ENCODE results near the gene SHLD1. TPM values are rescaled to one million over a fixed set of nuclear protein-coding genes. Genes with fewer than 3 reads are reported as not detected.
"Not testable (repeated sequence)": the region's sequence is repeated elsewhere in the genome, so short reads cannot be mapped to it uniquely, and the experiment has no call there.

SHLD1 gene
- total RNA-seq, 2 donors from 2014 or later = 7.8 to 11.6 TPM

GRCh38 chr20:5745416-5746030 is 4.7 kb upstream of the SHLD1 start:
- DNase-seq (ENCODE audit: low spot score) = no peak
- Mint-ChIP-seq H3K4me3 (no peak overlapping the region), H3K27ac (no peak overlapping the region), H3K4me1 (ENCODE audit: low read depth in 2 of 2) (peaks cover 0 to 4% of the 10 kb centered on the region in 2 donors), H3K9me3 (no peaks in the 10 kb centered on the region), H3K36me3 (peaks cover 5% of the 10 kb centered on the region), H3K27me3 (peaks cover 7 to 10% of the 10 kb centered on the region in 2 donors)
- ATAC-seq = no peak

- peaks cover 7 to 10% of the 10 kb centered on the region in 2 donors for H3K27me3 Mint-ChIP-seq
- H3K4me1 Mint-ChIP-seq (ENCODE audit: low read depth in 2 of 2) = peaks cover 2 to 6% of the 10 kb centered on the region in 2 donors
- no peaks in the 10 kb centered on the region for H3K9me3 Mint-ChIP-seq
- H3K27ac Mint-ChIP-seq = no peak overlapping the region
- no peak overlapping the region for H3K4me3 Mint-ChIP-seq
- DNase-seq (ENCODE audit: low spot score) = no peak
- peaks cover 5% of the 10 kb centered on the region for H3K36me3 Mint-ChIP-seq
- no peak for ATAC-seq
These were observed 4.1 kb upstream of the SHLD1 start for GRCh38 chr20:5746064-5746463.

- no peak overlapping the region for H3K4me3 Mint-ChIP-seq
- peaks cover 8 to 12% of the 10 kb centered on the region in 2 donors for H3K4me1 Mint-ChIP-seq (ENCODE audit: low read depth in 2 of 2)
- no peaks in the 10 kb centered on the region for H3K9me3 Mint-ChIP-seq
- peaks cover 7 to 10% of the 10 kb centered on the region in 2 donors for H3K27me3 Mint-ChIP-seq
- no peak overlapping the region for H3K27ac Mint-ChIP-seq
- peaks cover 5% of the 10 kb centered on the region for H3K36me3 Mint-ChIP-seq
- no peak for ATAC-seq
- no peak for DNase-seq (ENCODE audit: low spot score)
These were observed 2.0 kb upstream of the SHLD1 start for GRCh38 chr20:5748246-5748645.

GRCh38 chr20:5749512-5749951 is 669 bp upstream of the SHLD1 start:
- H3K4me3 Mint-ChIP-seq; H3K27me3 Mint-ChIP-seq; H3K9me3 Mint-ChIP-seq; H3K36me3 Mint-ChIP-seq; ATAC-seq; DNase-seq (ENCODE audit: low spot score): not testable (repeated sequence)
- Mint-ChIP-seq H3K4me1 (ENCODE audit: low read depth in 2 of 2) (peaks cover 8 to 12% of the 10 kb centered on the region in 2 donors), H3K27ac (peak overlapping the region; percentile 86 to 95)

- Mint-ChIP-seq H3K27ac (no peak overlapping the region), H3K9me3 (no peaks in the 10 kb centered on the region), H3K36me3 (peaks cover 5% of the 10 kb centered on the region), H3K4me3 (no peak overlapping the region), H3K27me3 (peaks cover 3 to 7% of the 10 kb centered on the region in 2 donors), H3K4me1 (ENCODE audit: low read depth in 2 of 2) (peaks cover 8 to 12% of the 10 kb centered on the region in 2 donors)
- ATAC-seq (no peak), DNase-seq (ENCODE audit: low spot score) (no peak)
These were observed 1.7 kb downstream of the SHLD1 start for GRCh38 chr20:5751856-5752255.

- DNase-seq (ENCODE audit: low spot score) = no peak
- Mint-ChIP-seq H3K4me3 (no peak overlapping the region), H3K27ac (no peak overlapping the region), H3K27me3 (no peaks in the 10 kb centered on the region), H3K4me1 (ENCODE audit: low read depth in 2 of 2) (peaks cover 12 to 13% of the 10 kb centered on the region in 2 donors), H3K9me3 (no peaks in the 10 kb centered on the region), H3K36me3 (peaks cover 9% of the 10 kb centered on the region)
- ATAC-seq = no peak
These were observed 3.6 kb downstream of the SHLD1 start for GRCh38 chr20:5753814-5754213.

GRCh38 chr20:5757949-5758348 is 7.7 kb downstream of the SHLD1 start:
- H3K4me3 Mint-ChIP-seq = no peak overlapping the region
- H3K27ac Mint-ChIP-seq = no peak overlapping the region
- no peak for DNase-seq (ENCODE audit: low spot score)
- peaks cover 10% of the 10 kb centered on the region for H3K36me3 Mint-ChIP-seq
- no peak for ATAC-seq
- no peaks in the 10 kb centered on the region for H3K9me3 Mint-ChIP-seq
- H3K4me1 Mint-ChIP-seq (ENCODE audit: low read depth in 2 of 2) = peaks cover 14 to 21% of the 10 kb centered on the region in 2 donors
- no peaks in the 10 kb centered on the region for H3K27me3 Mint-ChIP-seq

- H3K27me3 Mint-ChIP-seq = no peaks in the 10 kb centered on the region
- no peak for DNase-seq (ENCODE audit: low spot score)
- no peak overlapping the region for H3K27ac Mint-ChIP-seq
- H3K36me3 Mint-ChIP-seq = no peaks in the 10 kb centered on the region
- ATAC-seq = no peak
- peaks cover under 1 to 15% of the 10 kb centered on the region in 2 donors for H3K4me1 Mint-ChIP-seq (ENCODE audit: low read depth in 2 of 2)
- no peak overlapping the region for H3K4me3 Mint-ChIP-seq
- no peaks in the 10 kb centered on the region for H3K9me3 Mint-ChIP-seq
These were observed 16.0 kb downstream of the SHLD1 start for GRCh38 chr20:5766085-5766764.

GRCh38 chr20:5767493-5768098 is 17.4 kb downstream of the SHLD1 start:
- no peaks in the 10 kb centered on the region for H3K9me3 Mint-ChIP-seq
- ATAC-seq (no peak), DNase-seq (ENCODE audit: low spot score) (no peak)
- peak overlapping the region in 1 of 2 donors; percentile 39 for H3K27ac Mint-ChIP-seq
- H3K27me3 Mint-ChIP-seq = no peaks in the 10 kb centered on the region
- H3K4me3 Mint-ChIP-seq = no peak overlapping the region
- peaks cover 0 to 13% of the 10 kb centered on the region in 2 donors for H3K4me1 Mint-ChIP-seq (ENCODE audit: low read depth in 2 of 2)
- H3K36me3 Mint-ChIP-seq = no peaks in the 10 kb centered on the region

- H3K4me1 Mint-ChIP-seq (ENCODE audit: low read depth in 2 of 2) = peaks cover 0 to 13% of the 10 kb centered on the region in 2 donors
- peaks cover 6% of the 10 kb centered on the region for H3K36me3 Mint-ChIP-seq
- DNase-seq (ENCODE audit: low spot score) (no peak), ATAC-seq (no peak)
- H3K27ac Mint-ChIP-seq = no peak overlapping the region
- H3K27me3 Mint-ChIP-seq = no peaks in the 10 kb centered on the region
- no peak overlapping the region for H3K4me3 Mint-ChIP-seq
- no peaks in the 10 kb centered on the region for H3K9me3 Mint-ChIP-seq
These were observed 20.2 kb downstream of the SHLD1 start for GRCh38 chr20:5770231-5770986.

- H3K36me3 Mint-ChIP-seq = peaks cover 6% of the 10 kb centered on the region
- H3K9me3 Mint-ChIP-seq = no peaks in the 10 kb centered on the region
- no peak for ATAC-seq
These were observed 20.8 kb downstream of the SHLD1 start for GRCh38 chr20:5770987-5771318.

GRCh38 chr20:5772704-5773103 is 22.5 kb downstream of the SHLD1 start:
- Mint-ChIP-seq H3K4me1 (ENCODE audit: low read depth in 2 of 2) (peaks cover 0 to 10% of the 10 kb centered on the region in 2 donors), H3K27me3 (no peaks in the 10 kb centered on the region), H3K9me3 (no peaks in the 10 kb centered on the region), H3K36me3 (peaks cover 9% of the 10 kb centered on the region), H3K4me3 (no peak overlapping the region), H3K27ac (no peak overlapping the region)
- no peak for DNase-seq (ENCODE audit: low spot score)
- no peak for ATAC-seq

More at GRCh38 chr20:5770987-5771318, 20.8 kb downstream of the SHLD1 start:
- Mint-ChIP-seq H3K4me1 (ENCODE audit: low read depth in 2 of 2) (peaks cover 0 to 13% of the 10 kb centered on the region in 2 donors), H3K4me3 (no peak overlapping the region), H3K27me3 (no peaks in the 10 kb centered on the region), H3K27ac (no peak overlapping the region)
- no peak for DNase-seq (ENCODE audit: low spot score)

- Mint-ChIP-seq H3K4me1 (ENCODE audit: low read depth in 2 of 2) (peaks cover 0 to 8% of the 10 kb centered on the region in 2 donors), H3K9me3 (no peaks in the 10 kb centered on the region), H3K27ac (no peak overlapping the region), H3K4me3 (no peak overlapping the region), H3K27me3 (no peaks in the 10 kb centered on the region), H3K36me3 (peaks cover 11% of the 10 kb centered on the region)
- no peak for DNase-seq (ENCODE audit: low spot score)
- no peak for ATAC-seq
These were observed 23.4 kb downstream of the SHLD1 start for GRCh38 chr20:5773589-5773988.

GRCh38 chr20:5776077-5776476 is 25.9 kb downstream of the SHLD1 start:
- ATAC-seq = no peak
- H3K4me1 Mint-ChIP-seq (ENCODE audit: low read depth in 2 of 2) = peaks cover 6 to 9% of the 10 kb centered on the region in 2 donors
- no peak overlapping the region for H3K27ac Mint-ChIP-seq
- H3K27me3 Mint-ChIP-seq = no peaks in the 10 kb centered on the region
- no peak overlapping the region for H3K4me3 Mint-ChIP-seq
- peaks cover 11% of the 10 kb centered on the region for H3K36me3 Mint-ChIP-seq
- no peaks in the 10 kb centered on the region for H3K9me3 Mint-ChIP-seq
- no peak for DNase-seq (ENCODE audit: low spot score)
